Smooth muscle cell (in vitro differentiated cells): ENCODE measurements around the gene CLSTN2. TPM values are rescaled to one million over a fixed set of nuclear protein-coding genes. Genes with fewer than 3 reads are reported as not detected.

Experiments
- DNase-seq: peaks from one replicate; lab custom pipeline; 2025; ENCODE audit not compliant: unreplicated experiment; lab: John Stamatoyannopoulos, UW
- H2AFZ ChIP-seq: fragments of 200-600 bp; sonication (generic); 2 replicates; pipeline ENCODE4 v1.6.0; 2016; ENCODE audit warnings: antibody characterized with exemption, low read depth, mild to moderate bottlenecking
- H3F3A ChIP-seq: fragments of 200-600 bp; sonication (generic); 2 replicates; pipeline ENCODE4 v1.6.0; 2017; ENCODE audit warnings: antibody characterized with exemption, low read depth
- H3K27ac ChIP-seq: fragments of 200-600 bp; sonication (generic); 2 replicates; pipeline ENCODE4 v1.5.1; 2016; ENCODE audit warnings: low read depth, mild to moderate bottlenecking
- H3K27me3 ChIP-seq: fragments of 200-600 bp; sonication (generic); 2 replicates; pipeline ENCODE4 v1.6.1; 2016; ENCODE audit warnings: low read depth, mild to moderate bottlenecking
- H3K36me3 ChIP-seq: fragments of 200-600 bp; sonication (generic); 2 replicates; pipeline ENCODE4 v1.5.1; 2016; ENCODE audit warnings: low read depth
- H3K4me1 ChIP-seq: fragments of 200-600 bp; sonication (generic); 2 replicates; pipeline ENCODE4 v1.5.1; 2016; ENCODE audit warnings: low read depth
- H3K4me2 ChIP-seq: fragments of 200-600 bp; sonication (generic); 2 replicates; pipeline ENCODE4 v1.6.0; 2016; ENCODE audit warnings: mild to moderate bottlenecking
- H3K4me3 ChIP-seq: fragments of 200-600 bp; sonication (generic); 2 replicates; pipeline ENCODE4 v1.5.1; 2016; ENCODE audit warnings: mild to moderate bottlenecking
- H3K79me2 ChIP-seq: fragments of 200-600 bp; sonication (generic); 2 replicates; pipeline ENCODE4 v1.6.0; 2016; ENCODE audit warnings: low read depth, mild to moderate bottlenecking
- H3K9ac ChIP-seq: fragments of 200-600 bp; sonication (generic); 2 replicates; pipeline ENCODE4 v1.6.0; 2016; ENCODE audit warnings: low read depth
- H3K9me3 ChIP-seq: fragments of 200-600 bp; sonication (generic); replicated peaks from 2 replicates; pipeline ENCODE4 v1.5.1; 2016; ENCODE audit warnings: low read depth
- H4K20me1 ChIP-seq: fragments of 200-600 bp; sonication (generic); 2 replicates; pipeline ENCODE4 v1.6.0; 2016; ENCODE audit warnings: low read depth
- WGBS: methylation state at CpG from one replicate; pipeline ENCODE4 v1.1.7; 2016; ENCODE audit warnings: low lambda C conversion rate; 5-methylcytosine and 5-hydroxymethylcytosine counted together
- polyA plus RNA-seq: library from polyadenylated mRNA; unstranded; fragments of >200 nt; fragmentation: Nextera tagmentation; extraction: Ambion mirVana; gene quantifications from 2 replicates; pipeline ENCODE4 v1.2.1, GENCODE V29; 2016
- total RNA-seq: library from RNA; depleted of rRNA; stranded (reverse); fragments of >200 nt; gene quantifications from 2 replicates; pipeline ENCODE4 v1.2.3, GENCODE V29; 2014
- TF ChIP-seq, protein P1 (sequence below): fragments of 200-600 bp; sonication (generic); IDR thresholded peaks from 2 replicates; pipeline ENCODE4 v1.5.1; 2017; ENCODE audit warnings: borderline replicate concordance, mild to moderate bottlenecking, antibody characterized with exemption; ENCODE audit not compliant: insufficient read depth, poor library complexity, severe bottlenecking

CLSTN2 gene
- total and polyA plus RNA-seq, 2 experiments from 2014 or later: 0.91 to 1.5 TPM

DNA sequence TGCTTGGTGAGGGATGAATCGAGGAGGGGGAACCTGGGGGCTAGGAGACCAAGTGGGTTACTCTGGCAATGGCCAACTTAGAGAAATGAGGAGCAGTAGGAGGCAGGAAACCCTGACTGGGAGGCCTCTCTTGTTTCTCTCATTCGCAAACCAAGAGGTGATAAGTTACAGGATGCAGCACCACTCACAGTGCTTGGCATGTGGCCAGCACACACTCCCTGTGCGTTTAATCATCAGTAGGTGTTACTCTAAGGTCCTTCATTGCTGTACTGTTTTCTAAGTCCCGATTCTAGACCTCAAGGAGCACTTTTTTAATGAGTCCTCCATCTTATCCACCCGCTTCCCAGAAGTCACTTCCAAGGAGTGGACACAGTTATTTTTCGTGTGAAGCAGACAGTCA, 428.8 kb downstream of the CLSTN2 start:
- Histone ChIP-seq H3K27ac (no peak overlapping the region), H3K36me3 (no peaks in the 10 kb centered on the region), H3K9me3 (no peaks in the 10 kb centered on the region), H4K20me1 (no peaks in the 10 kb centered on the region), H3K79me2 (no peaks in the 10 kb centered on the region), H3K27me3 (no peaks in the 10 kb centered on the region), H3K4me1 (no peaks in the 10 kb centered on the region), H2AFZ (no peak overlapping the region), H3K9ac (no peak overlapping the region), H3F3A (no peaks in the 10 kb centered on the region), H3K4me3 (no peak overlapping the region), H3K4me2 (no peak overlapping the region)
- TF ChIP-seq, protein P1, sequence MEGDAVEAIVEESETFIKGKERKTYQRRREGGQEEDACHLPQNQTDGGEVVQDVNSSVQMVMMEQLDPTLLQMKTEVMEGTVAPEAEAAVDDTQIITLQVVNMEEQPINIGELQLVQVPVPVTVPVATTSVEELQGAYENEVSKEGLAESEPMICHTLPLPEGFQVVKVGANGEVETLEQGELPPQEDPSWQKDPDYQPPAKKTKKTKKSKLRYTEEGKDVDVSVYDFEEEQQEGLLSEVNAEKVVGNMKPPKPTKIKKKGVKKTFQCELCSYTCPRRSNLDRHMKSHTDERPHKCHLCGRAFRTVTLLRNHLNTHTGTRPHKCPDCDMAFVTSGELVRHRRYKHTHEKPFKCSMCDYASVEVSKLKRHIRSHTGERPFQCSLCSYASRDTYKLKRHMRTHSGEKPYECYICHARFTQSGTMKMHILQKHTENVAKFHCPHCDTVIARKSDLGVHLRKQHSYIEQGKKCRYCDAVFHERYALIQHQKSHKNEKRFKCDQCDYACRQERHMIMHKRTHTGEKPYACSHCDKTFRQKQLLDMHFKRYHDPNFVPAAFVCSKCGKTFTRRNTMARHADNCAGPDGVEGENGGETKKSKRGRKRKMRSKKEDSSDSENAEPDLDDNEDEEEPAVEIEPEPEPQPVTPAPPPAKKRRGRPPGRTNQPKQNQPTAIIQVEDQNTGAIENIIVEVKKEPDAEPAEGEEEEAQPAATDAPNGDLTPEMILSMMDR: no peak
- no peak for DNase-seq
- WGBS: 84% methylated on average over 6 of the region's 6 CpGs

DNA sequence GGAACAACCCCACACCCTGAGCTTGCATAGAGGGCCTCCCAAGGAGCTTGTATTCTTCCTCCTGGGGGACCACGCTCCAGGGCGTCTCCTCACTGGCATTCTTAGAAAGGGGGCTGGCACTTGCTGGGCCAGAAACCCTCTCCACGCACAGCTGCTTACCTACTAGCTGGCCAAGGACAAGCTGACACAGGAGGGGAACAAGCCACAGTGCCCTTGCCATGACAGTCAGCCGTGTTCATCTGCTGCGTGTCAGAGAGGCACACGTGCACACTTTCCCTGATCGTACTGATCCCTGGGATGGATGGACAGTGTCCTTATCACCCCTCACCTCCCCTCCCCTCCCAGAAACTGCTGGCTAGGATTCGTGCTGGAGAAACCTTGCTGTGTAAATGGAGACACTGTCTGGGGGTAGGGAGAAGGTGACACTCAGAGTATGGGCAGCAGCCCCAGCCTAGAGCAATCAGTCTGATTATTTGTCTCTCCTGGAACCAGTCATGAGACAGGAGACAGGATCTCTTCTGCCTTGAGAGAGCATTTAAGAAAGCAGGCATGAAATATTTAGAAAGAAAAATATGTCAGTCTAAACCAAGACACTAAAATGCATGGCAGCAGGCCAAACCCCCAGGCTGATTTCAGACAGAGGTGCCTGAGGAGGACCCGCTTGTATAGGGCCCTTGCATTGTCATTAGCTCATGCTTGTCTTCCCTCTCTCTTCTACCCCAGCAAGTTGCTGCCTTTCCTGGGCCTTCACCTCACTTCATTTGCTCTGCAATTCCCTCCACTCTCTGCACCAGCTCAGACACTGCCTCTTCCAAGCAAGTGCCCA, 431.1 kb downstream of the CLSTN2 start:
- WGBS: 86% methylated on average over 9 of the region's 9 CpGs
- no peaks in the 10 kb centered on the region for H3K36me3 ChIP-seq
- H3K79me2 ChIP-seq: no peaks in the 10 kb centered on the region
- no peaks in the 10 kb centered on the region for H3K4me1 ChIP-seq
- TF ChIP-seq, protein P1: no peak
- no peak overlapping the region for H3K4me2 ChIP-seq
- no peak for DNase-seq
- H2AFZ ChIP-seq: no peak overlapping the region
- H3K4me3 ChIP-seq: no peak overlapping the region
- H3K9me3 ChIP-seq: no peaks in the 10 kb centered on the region
- no peak overlapping the region for H3K9ac ChIP-seq
- no peak overlapping the region for H3K27ac ChIP-seq
- no peaks in the 10 kb centered on the region for H4K20me1 ChIP-seq
- H3F3A ChIP-seq: no peaks in the 10 kb centered on the region
- H3K27me3 ChIP-seq: no peaks in the 10 kb centered on the region

DNA sequence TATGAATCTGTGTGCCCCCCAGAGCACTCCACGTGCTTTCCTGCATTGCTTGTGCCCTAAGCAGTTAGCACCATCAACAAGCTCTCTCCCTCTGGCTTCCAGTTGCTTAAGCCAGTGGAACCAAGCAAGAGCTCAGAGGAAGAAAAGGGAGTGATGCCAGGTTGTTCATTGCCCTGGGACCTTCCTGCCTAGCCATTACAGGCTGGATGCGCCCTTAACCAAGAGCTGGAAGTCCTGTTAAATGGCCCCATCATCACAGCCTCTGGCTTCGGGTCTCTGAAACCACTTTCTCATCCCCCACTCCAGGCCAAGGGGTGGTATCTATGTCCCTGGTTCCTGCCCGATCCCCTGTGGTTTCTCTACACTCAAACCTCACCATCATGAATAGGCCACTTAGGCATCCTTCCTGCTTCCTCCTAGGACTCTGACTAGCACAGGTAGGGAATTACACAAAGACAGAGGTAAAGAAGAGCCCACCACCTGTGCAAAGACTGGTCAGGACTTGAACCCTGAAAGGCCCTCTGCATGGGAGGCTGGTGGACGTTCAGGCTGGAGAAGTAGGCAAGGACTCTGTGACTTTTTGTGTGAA, 433.3 kb downstream of the CLSTN2 start:
- DNase-seq: no peak
- no peaks in the 10 kb centered on the region for H3K36me3 ChIP-seq
- TF ChIP-seq, protein P1: no peak
- 90% methylated on average over 5 of the region's 5 CpGs for WGBS
- H2AFZ ChIP-seq: no peak overlapping the region
- no peak overlapping the region for H3K27ac ChIP-seq
- H3K27me3 ChIP-seq: no peaks in the 10 kb centered on the region
- H3K4me1 ChIP-seq: no peaks in the 10 kb centered on the region
- H3K4me2 ChIP-seq: no peak overlapping the region
- no peaks in the 10 kb centered on the region for H4K20me1 ChIP-seq
- no peaks in the 10 kb centered on the region for H3K79me2 ChIP-seq
- H3K9me3 ChIP-seq: no peaks in the 10 kb centered on the region
- H3F3A ChIP-seq: no peaks in the 10 kb centered on the region
- H3K9ac ChIP-seq: no peak overlapping the region
- no peak overlapping the region for H3K4me3 ChIP-seq
